ENCODE measurements around the gene LDLRAD4.
A peak's percentile ranks its signal among the peaks of the same experiment; 100 is the strongest.

Gene LDLRAD4

DNA sequence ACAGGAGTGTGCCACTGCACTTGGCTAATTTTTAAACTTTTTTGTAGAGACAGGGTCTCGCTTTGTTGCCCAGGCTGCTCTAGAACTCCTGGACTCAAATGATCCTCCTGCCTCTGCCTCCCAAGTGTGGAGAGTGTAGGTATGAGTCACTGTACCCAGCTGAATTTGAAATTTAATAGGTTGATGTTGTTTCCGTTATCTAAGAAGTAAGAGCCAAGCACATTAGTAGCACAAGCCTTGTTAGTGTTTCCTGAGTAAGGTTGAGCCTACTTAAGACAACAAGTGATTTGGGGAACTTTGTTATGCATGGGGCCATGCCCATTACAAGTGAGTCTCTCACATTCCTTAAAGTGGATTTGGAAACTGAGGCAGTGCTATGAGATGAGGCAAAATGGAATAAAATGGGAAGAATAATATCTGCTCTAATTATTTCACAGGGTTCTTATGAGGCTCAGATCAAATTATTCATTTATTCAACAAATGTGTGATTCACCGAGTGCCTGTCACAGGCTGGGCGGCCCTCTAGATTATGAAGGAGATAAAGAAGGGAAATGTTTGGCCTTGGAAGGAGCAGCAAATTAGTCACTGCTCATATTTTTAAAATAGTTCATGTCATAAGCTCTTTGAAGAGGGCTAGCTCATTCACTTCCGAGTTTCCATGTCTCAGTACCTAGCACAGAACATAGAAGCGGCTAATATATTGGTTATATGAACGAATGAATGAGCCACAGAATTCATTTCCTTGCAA lies 217.2 kb downstream of the LDLRAD4 start:
- FAIRE-seq, result peak; percentile 88
- no peak for TF ChIP-seq POLR2A (IDR thresholded peaks at IDR 0.05; ENCODE audit: low read depth, low read length)
- peak; percentile 46 for DNase-seq (ENCODE audit: insufficient read length, low spot score)

DNA sequence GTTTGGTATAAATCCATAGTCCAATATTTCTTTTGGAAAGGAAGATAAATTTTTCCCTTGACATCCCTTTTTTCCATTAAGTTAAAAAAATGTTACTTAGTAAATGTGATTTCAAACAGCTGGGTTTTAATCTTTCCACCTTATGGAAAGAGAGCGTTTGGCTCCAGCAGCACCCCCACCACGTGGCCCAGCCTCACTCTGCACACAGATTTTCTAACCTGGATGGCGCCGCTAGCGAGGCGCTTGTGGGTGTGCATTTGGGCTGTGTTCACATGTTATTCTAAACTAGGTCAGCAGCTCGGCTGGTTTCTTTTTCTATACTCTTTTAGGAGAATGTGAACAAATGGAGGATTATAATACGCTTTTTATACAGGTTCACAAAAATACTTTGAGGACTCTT lies 218.0 kb downstream of the LDLRAD4 start:
- FAIRE-seq (no peak), DNase-seq (ENCODE audit: insufficient read length, low spot score) (no peak)
- no peak for TF ChIP-seq POLR2A (IDR thresholded peaks at IDR 0.05; ENCODE audit: low read depth, low read length)

DNA sequence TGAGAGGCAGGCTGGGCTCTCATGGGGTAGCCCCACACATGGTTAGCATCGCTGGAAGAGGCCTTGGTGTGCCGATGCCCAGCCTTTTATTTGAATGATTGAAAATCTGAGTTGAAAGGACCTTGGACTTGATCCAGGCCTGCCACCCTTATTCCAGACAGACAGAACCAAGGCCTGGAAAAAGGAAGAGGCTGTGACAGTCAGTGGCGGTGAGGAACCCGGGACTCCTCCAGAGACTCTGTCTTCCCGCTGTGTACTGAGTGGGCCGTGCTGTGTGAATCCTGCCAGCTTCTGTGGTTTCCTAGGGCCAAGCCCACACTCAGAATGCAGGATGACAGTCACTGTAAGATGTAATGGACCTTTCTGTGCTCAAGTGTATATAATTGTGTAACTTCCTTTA lies 218.5 kb downstream of the LDLRAD4 start:
- DNase-seq (ENCODE audit: insufficient read length, low spot score) (no peak), FAIRE-seq (no peak)
- TF ChIP-seq POLR2A (IDR thresholded peaks at IDR 0.05; ENCODE audit: low read depth, low read length), result no peak

DNA sequence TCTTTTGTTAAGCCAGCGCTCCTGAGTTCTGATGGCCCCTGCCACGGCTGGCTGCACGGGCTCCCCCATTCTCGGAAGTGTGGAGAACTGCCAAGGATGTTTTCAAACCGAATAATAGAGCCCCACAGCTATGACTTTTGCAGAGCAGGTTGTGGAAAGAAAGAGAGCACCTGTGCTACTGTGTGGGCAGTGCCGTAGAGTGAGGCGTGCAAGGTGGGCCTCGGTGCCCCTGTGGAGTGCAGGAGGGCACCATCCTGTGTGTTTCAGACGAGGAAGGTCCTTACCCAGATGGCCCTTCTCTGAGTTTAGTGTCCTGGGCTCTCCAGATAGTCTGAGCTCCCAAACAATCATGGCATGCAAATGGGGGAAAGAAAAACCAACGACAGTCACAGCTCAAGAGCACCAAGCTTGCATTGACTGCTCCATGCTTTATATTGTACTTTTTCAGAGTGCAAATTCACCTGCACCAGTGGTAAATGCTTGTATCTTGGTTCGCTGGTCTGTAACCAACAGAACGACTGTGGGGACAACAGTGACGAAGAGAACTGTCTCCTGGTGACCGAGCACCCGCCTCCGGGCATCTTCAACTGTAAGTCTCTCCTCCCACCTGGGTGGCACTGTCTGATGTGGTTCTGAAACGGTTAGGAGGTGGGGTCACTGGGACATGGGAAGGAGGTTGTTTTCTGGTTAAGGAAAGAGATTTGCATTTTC lies 219.4 kb downstream of the LDLRAD4 start:
- TF ChIP-seq POLR2A (IDR thresholded peaks at IDR 0.05; ENCODE audit: low read depth, low read length), result no peak
- FAIRE-seq, result no peak
- DNase-seq (ENCODE audit: insufficient read length, low spot score), result no peak

DNA sequence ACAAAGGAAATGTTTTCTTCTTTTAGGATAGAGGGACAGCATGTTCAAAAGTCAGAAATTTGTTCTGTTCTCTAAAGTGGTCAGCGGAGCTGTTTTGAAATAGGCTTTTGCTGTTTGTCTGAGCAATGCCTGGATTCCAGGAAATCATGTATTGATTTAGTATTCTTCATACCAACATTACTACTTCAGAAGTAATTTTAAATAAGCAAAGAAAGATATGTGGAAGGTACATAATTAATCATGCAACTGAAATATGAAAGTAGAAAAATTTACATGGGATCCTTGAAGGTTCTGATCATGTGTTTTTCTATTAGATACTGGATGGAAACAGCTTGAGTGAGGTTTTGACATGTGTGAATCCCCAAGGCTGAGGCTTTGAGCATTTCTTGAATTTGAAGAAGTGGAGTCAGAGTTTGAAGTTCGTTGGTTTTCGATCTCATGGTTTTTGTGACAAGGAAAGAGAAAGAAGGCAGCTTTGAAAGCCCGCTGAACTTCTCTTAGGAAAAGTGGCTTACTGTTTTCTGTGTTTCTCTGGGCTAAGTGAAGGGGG lies 220.0 kb downstream of the LDLRAD4 start:
- no peak for TF ChIP-seq POLR2A (IDR thresholded peaks at IDR 0.05; ENCODE audit: low read depth, low read length)
- no peak for FAIRE-seq
- no peak for DNase-seq (ENCODE audit: insufficient read length, low spot score)

GRCh38 chr18:13439461-13439860 lies 220.9 kb downstream of the LDLRAD4 start:
- FAIRE-seq (no peak), DNase-seq (ENCODE audit: insufficient read length, low spot score) (no peak)
- no peak for TF ChIP-seq POLR2A (IDR thresholded peaks at IDR 0.05; ENCODE audit: low read depth, low read length)

DNA sequence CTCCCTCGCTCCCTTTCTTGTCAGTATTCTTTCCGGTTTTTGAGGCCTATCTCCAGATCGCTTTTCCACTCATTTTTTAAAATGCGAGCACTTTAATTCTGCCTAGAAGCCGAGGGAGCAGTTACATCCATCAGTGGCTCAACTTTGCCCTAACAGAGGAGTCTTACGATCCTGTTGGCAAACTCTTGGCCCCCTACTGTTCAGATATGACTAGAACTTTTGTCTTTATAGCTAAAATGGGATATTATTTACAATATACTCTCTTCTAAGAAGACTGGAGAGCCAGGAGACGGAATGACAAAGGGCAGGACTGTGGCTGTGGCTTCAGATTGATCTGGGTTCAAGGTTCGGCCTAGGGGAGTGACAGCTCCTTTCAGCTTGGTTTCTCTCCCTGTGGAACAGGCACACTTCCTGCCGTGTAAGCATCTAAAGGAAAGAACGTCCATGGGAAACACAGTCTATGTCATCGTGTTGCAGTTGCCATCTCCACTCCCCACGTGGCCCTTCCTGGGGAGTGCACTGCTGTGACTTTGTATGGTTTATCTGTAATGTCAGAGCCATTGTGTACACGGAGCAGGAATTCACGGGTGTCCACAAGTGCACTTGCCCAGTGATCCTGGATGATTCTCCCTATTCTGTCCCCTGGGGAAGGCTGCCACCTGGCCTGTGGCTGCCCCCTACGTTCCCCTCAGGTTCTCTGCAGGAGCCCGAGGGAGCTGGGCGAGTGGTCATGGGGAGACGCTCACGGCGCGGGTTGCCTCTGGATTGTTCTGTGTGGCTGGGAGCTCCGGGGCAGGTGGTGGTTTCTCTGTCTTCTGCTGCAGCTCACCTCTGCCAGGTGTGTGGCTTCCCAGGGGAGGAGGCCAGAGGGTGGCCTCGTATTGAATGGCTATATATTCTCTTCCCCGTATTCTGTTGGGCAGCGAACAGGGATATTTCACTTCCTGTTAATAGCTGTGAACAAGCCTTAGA lies 222.0 kb downstream of the LDLRAD4 start:
- TF ChIP-seq POLR2A (IDR thresholded peaks at IDR 0.05; ENCODE audit: low read depth, low read length), result no peak
- DNase-seq (ENCODE audit: insufficient read length, low spot score) (no peak), FAIRE-seq (no peak)

DNA sequence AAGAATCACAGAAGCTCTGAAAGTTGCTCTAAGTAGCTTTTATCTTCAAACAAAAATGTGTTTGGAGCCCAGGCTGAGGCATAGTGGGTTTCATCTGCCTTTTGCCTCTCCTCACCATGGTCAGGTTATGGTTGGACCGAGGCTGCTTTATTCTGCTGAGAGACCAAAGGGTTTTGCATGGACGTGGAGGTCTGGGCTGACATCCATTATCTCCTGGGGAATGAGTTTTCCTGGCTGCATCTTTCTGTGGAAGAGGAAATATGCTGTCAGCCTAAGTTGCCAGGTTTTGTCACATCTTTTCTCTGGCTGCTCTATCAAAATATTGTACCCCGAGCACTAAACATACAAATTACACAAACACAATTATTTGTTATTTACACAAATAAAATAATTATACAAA lies 223.2 kb downstream of the LDLRAD4 start:
- TF ChIP-seq POLR2A (IDR thresholded peaks at IDR 0.05; ENCODE audit: low read depth, low read length), result no peak
- DNase-seq (ENCODE audit: insufficient read length, low spot score), result no peak

GRCh38 chr18:13442451-13442850 lies 223.9 kb downstream of the LDLRAD4 start:
- no peak for FAIRE-seq
- TF ChIP-seq POLR2A (IDR thresholded peaks at IDR 0.05; ENCODE audit: low read depth, low read length), result no peak
- no peak for DNase-seq (ENCODE audit: insufficient read length, low spot score)

More for the DNA sequence above, 223.2 kb downstream of the LDLRAD4 start:
- no peak for FAIRE-seq

DNA sequence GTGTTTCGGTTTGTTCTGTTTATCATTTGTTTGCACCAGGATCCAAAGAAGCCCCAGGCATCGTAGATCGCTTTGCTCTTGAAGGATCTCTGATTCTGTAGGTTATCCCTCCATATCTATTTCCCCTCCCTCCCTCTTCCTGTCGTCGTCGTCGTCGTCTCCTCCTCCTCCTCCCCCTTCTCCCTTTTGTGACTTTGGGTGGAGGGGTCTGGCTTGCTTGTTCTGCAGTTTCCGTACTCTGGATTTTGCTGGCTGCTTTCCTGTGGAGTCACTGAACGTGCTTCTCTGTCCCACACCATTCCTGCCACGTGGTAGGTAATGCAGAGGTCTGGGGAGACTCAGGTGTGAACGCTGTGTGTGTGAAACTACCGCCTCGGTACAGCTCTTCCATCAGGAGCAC lies 225.0 kb downstream of the LDLRAD4 start:
- no peak for TF ChIP-seq POLR2A (IDR thresholded peaks at IDR 0.05; ENCODE audit: low read depth, low read length)
- FAIRE-seq, result no peak
- no peak for DNase-seq (ENCODE audit: insufficient read length, low spot score)

DNA sequence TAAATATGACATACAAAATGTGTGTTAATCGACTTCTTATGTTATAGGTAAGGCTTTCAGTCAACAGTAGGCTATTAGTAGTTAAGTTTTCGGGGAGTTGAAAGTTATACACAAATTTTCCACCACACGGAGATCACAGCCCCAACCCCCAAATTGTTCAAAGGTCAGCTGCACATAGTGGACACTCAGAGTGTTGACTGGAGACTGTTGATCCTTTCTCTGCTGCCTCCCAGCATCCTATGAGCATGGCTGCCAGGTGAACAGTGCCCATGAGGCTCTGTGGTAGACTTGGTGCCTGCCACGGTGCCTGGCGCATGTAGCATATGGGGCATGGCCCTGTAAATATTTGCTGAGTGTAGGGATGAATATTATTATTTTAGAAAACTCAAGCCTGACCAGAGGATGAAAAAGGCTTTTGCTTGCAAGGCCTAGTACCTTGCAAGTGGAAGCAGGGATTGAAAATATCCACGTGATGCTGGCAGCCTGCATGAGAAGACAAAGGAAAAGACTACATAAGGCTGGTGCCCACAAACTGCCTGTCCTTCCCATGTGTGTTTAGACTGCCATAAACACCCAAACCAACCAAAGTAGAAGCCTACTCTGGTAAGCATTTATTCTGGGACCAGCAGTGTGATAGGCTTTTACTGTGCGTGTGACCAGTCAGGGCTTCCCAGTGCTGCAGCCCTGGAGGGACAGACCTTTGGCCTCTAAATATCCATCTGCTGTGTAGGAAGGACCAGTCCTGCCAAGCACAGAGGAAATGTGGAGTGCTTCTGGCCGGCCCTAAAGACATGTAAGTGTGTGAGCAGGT lies 226.1 kb downstream of the LDLRAD4 start:
- FAIRE-seq (no peak), DNase-seq (ENCODE audit: insufficient read length, low spot score) (no peak)
- no peak for TF ChIP-seq POLR2A (IDR thresholded peaks at IDR 0.05; ENCODE audit: low read depth, low read length)

DNA sequence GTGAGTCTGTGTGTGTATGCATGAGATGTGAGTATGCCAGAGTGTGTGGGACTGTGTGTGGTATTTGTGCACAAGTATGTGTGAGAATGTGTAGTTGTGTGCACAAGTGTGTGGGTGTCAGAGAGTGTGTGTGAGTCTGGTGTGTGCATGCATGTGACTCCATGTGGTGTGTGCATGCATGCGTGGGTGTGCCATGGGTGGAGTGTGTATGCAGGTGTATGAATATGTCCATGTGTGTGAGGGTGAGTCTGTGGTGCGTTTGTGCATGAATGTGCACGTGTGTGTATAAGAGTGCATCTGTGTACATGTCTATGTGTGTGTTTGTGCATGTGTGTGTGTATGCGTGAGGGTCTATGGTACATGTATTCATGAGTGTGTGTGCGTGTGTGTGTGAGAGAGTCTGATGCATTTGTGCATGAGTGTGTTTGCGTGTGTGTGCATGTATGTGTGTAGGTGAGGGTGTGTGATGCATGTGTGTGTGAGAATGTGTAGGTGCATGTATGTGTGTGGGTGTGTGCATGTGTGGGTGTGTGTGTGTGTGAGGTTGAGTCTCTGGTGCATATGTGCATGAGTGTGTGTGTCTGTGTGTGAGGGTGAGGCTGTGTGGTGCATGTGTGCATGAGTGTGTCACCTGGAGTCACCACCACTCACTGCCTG lies 226.8 kb downstream of the LDLRAD4 start:
- no peak for FAIRE-seq
- DNase-seq (ENCODE audit: insufficient read length, low spot score), result no peak

More for the DNA sequence above, 226.8 kb downstream of the LDLRAD4 start:
- TF ChIP-seq POLR2A (IDR thresholded peaks at IDR 0.05; ENCODE audit: low read depth, low read length), result no peak

Data from H54 (cell line).